ENCODE measurements around the gene EIF2D. TPM values are rescaled to one million over a fixed set of nuclear protein-coding genes. Genes with fewer than 3 reads are reported as not detected.

EIF2D gene
- total and polyA plus RNA-seq, 9 of the 15 experiments (the other 6 are each of a cell fraction or from before 2014, with no cell fraction given): 81.1 to 138 (median 93.9) TPM

DNA sequence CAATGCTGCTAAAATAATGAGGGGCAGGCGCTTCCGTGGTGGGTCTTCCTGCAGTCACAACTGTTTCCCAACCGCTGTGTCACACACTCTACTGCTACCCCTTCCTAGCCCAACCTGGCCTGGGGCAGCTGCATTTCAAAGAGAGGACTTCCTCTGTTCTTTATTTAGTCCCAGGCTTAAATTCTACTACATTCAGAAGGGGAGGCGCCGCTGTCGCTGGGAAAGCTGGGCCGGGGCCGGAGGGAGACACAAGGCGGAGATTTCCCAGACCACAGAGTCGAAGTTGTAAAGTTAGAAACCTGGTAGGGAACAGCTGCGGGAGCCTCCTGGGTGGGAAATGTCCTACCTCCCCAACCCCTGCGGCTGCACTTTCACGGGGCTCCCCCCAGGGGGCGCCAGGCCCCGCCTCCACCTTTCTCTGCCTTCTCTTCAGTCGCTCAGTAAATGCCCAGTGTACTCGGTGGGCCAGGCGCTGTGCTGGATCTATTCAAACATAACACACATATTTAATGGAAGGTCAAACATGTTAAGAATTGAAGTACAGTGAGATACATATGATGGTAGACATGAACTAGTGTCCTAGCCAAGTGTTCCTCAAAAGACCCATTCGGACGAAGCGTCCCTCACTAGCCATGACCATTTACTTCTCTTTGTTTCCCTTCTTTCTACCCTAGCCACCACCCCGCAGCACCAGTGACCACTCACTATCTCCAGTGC, 46.2 kb upstream of the EIF2D start (continued):
- TF ChIP-seq ARNT (IDR thresholded peaks at IDR 0.05) (peak; percentile 46 to 47; a peak in 1 of 4 replicates), TFAP4 (CRISPR knock-in tag; IDR thresholded peaks at IDR 0.05; ENCODE audit: borderline replicate concordance) (peak; percentile 77), ZNF384 (IDR thresholded peaks at IDR 0.05; ENCODE audit: low read depth, low read length) (0 out of 2 replicates have a peak, but pooled peaks have one; percentile 3), DEAF1 (CRISPR knock-in tag; IDR thresholded peaks at IDR 0.05) (peak; percentile 74), SRSF1 (IDR thresholded peaks at IDR 0.05; ENCODE audit: low read depth, low read length) (no peak), NFE2L1 (tag; IDR thresholded peaks at IDR 0.05; ENCODE audit: borderline replicate concordance, low read depth) (no peak), NCOA6 (IDR thresholded peaks at IDR 0.05) (no peak), RCOR1 (IDR thresholded peaks at IDR 0.05; ENCODE audit: borderline replicate concordance in 1 of 2, low read depth in 2 of 2, low read length in 2 of 2) (peak in 1 of 2 experiments; percentile 60; a peak in 2 of 4 replicates), PYGO2 (tag; IDR thresholded peaks at IDR 0.05) (no peak), BHLHE40 (IDR thresholded peaks at IDR 0.05; ENCODE audit: low read length) (peak; percentile 5; the same call in 1 of the 2 replicates), NR2C1 (IDR thresholded peaks at IDR 0.05) (peak; percentile 22; the same call in 1 of the 2 replicates), NR2C1 (tag; IDR thresholded peaks at IDR 0.05) (0 out of 2 replicates have a peak, but pooled peaks have one; percentile 5), RB1 (IDR thresholded peaks at IDR 0.05; ENCODE audit: low read depth) (peak; percentile 57), NFXL1 (CRISPR knock-in tag; IDR thresholded peaks at IDR 0.05) (no peak), CTBP1 (IDR thresholded peaks at IDR 0.05; ENCODE audit: borderline replicate concordance) (0 out of 2 replicates have a peak, but pooled peaks have one; percentile 29), MYC (IDR thresholded peaks at IDR 0.05; ENCODE audit: low read depth, low read length) (peak; percentile 14; the same call in 1 of the 2 replicates), MYC (CRISPR knock-in tag; IDR thresholded peaks at IDR 0.05; ENCODE audit: borderline replicate concordance, low read depth) (no peak), ZNF134 (CRISPR knock-in tag; conservative IDR thresholded peaks at IDR 0.05) (0 out of 2 replicates have a peak, but pooled peaks have one; percentile 37), CCNT2 (IDR thresholded peaks at IDR 0.05; ENCODE audit: borderline replicate concordance, extremely low read depth, insufficient read length, low read depth, low read length) (no peak)
- TF ChIP-seq, protein P1, sequence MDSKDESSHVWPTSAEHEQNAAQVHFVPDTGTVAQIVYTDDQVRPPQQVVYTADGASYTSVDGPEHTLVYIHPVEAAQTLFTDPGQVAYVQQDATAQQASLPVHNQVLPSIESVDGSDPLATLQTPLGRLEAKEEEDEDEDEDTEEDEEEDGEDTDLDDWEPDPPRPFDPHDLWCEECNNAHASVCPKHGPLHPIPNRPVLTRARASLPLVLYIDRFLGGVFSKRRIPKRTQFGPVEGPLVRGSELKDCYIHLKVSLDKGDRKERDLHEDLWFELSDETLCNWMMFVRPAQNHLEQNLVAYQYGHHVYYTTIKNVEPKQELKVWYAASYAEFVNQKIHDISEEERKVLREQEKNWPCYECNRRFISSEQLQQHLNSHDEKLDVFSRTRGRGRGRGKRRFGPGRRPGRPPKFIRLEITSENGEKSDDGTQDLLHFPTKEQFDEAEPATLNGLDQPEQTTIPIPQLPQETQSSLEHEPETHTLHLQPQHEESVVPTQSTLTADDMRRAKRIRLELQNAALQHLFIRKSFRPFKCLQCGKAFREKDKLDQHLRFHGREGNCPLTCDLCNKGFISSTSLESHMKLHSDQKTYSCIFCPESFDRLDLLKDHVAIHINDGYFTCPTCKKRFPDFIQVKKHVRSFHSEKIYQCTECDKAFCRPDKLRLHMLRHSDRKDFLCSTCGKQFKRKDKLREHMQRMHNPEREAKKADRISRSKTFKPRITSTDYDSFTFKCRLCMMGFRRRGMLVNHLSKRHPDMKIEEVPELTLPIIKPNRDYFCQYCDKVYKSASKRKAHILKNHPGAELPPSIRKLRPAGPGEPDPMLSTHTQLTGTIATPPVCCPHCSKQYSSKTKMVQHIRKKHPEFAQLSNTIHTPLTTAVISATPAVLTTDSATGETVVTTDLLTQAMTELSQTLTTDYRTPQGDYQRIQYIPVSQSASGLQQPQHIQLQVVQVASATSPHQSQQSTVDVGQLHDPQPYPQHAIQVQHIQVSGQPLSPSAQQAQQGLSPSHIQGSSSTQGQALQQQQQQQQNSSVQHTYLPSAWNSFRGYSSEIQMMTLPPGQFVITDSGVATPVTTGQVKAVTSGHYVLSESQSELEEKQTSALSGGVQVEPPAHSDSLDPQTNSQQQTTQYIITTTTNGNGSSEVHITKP (IDR thresholded peaks at IDR 0.05; ENCODE audit: partially characterized antibody): peak; percentile 7
- TF ChIP-seq, protein P2, sequence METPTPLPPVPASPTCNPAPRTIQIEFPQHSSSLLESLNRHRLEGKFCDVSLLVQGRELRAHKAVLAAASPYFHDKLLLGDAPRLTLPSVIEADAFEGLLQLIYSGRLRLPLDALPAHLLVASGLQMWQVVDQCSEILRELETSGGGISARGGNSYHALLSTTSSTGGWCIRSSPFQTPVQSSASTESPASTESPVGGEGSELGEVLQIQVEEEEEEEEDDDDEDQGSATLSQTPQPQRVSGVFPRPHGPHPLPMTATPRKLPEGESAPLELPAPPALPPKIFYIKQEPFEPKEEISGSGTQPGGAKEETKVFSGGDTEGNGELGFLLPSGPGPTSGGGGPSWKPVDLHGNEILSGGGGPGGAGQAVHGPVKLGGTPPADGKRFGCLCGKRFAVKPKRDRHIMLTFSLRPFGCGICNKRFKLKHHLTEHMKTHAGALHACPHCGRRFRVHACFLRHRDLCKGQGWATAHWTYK (CRISPR knock-in tag; IDR thresholded peaks at IDR 0.05): no peak
